ENCODE measurements around the gene COL9A3.

Gene COL9A3

GRCh38 chr20:62775206-62775605 lies 41.6 kb upstream of the COL9A3 start:
- DNase-seq (ENCODE audit: low read depth in 1 of 2, low spot score in 1 of 2): no peak
- TF ChIP-seq REST (IDR thresholded peaks at IDR 0.05; ENCODE audit: insufficient replicate concordance, low read depth): no peak
- TF ChIP-seq SPI1 (IDR thresholded peaks at IDR 0.05; ENCODE audit: borderline replicate concordance, low read depth): no peak
- no peak for TF ChIP-seq GABPA (IDR thresholded peaks at IDR 0.05; ENCODE audit: low read depth)
- TF ChIP-seq, protein P1, sequence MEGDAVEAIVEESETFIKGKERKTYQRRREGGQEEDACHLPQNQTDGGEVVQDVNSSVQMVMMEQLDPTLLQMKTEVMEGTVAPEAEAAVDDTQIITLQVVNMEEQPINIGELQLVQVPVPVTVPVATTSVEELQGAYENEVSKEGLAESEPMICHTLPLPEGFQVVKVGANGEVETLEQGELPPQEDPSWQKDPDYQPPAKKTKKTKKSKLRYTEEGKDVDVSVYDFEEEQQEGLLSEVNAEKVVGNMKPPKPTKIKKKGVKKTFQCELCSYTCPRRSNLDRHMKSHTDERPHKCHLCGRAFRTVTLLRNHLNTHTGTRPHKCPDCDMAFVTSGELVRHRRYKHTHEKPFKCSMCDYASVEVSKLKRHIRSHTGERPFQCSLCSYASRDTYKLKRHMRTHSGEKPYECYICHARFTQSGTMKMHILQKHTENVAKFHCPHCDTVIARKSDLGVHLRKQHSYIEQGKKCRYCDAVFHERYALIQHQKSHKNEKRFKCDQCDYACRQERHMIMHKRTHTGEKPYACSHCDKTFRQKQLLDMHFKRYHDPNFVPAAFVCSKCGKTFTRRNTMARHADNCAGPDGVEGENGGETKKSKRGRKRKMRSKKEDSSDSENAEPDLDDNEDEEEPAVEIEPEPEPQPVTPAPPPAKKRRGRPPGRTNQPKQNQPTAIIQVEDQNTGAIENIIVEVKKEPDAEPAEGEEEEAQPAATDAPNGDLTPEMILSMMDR (IDR thresholded peaks at IDR 0.05; ENCODE audit: insufficient read depth, low read length): no peak
- TF ChIP-seq POLR2AphosphoS5 (IDR thresholded peaks at IDR 0.05; ENCODE audit: low read depth): no peak
- Histone ChIP-seq H3K27me3 (ENCODE audit: insufficient read depth, poor library complexity, severe bottlenecking) (no peaks in the 10 kb centered on the region), H3K4me3 (replicated peaks; ENCODE audit: insufficient read depth, low read length) (no peak overlapping the region), H3K27ac (replicated peaks) (no peak overlapping the region)

DNA sequence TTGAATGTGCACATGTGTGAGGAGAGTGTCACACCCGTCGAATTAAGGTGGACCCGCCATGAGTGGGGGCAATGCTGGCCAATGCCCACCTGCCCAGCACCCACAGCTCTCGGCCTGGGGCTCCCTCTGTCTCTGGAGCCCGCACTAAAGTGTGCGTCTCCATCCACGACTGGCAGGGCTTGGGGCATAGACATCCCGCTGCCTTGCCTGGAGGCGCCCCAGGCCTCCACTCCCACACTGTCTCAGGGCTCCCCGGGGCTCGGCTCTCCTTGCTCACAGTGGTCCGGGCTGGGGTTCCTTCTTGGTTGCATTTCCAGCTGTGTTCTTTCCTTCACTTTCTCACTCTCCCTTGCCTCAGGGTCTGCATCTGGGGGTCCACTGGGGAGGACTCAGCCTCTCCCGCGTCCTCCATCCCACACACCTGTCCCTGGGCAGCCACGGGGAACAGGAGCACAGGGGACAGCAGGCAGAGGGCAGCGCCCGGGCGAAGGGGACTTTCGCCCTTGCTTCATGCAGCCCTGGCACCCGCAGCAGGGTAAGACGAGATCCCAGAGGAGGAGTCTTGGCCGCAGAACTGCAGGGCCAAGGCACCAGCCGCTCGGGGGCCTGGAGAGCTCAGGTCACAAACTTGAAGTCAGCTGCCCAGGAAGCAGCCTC lies 40.7 kb upstream of the COL9A3 start:
- H3K27ac ChIP-seq (replicated peaks): peak overlapping the region; percentile 41; the same call in 1 of the 2 replicates
- no peak overlapping the region for H3K4me3 ChIP-seq (replicated peaks; ENCODE audit: insufficient read depth, low read length)
- TF ChIP-seq SPI1 (IDR thresholded peaks at IDR 0.05; ENCODE audit: borderline replicate concordance, low read depth): no peak
- no peak for TF ChIP-seq POLR2AphosphoS5 (IDR thresholded peaks at IDR 0.05; ENCODE audit: low read depth)
- no peak for TF ChIP-seq GABPA (IDR thresholded peaks at IDR 0.05; ENCODE audit: low read depth)
- TF ChIP-seq REST (IDR thresholded peaks at IDR 0.05; ENCODE audit: insufficient replicate concordance, low read depth): no peak
- TF ChIP-seq, protein P1 (IDR thresholded peaks at IDR 0.05; ENCODE audit: insufficient read depth, low read length): no peak
- no peak for DNase-seq (ENCODE audit: low read depth in 1 of 2, low spot score in 1 of 2)
- H3K27me3 ChIP-seq (ENCODE audit: insufficient read depth, poor library complexity, severe bottlenecking): no peaks in the 10 kb centered on the region

GRCh38 chr20:62776692-62777527 lies 39.9 kb upstream of the COL9A3 start:
- TF ChIP-seq SPI1 (IDR thresholded peaks at IDR 0.05; ENCODE audit: borderline replicate concordance, low read depth) (no peak), REST (IDR thresholded peaks at IDR 0.05; ENCODE audit: insufficient replicate concordance, low read depth) (no peak), POLR2AphosphoS5 (IDR thresholded peaks at IDR 0.05; ENCODE audit: low read depth) (no peak), GABPA (IDR thresholded peaks at IDR 0.05; ENCODE audit: low read depth) (no peak)
- TF ChIP-seq, protein P1 (IDR thresholded peaks at IDR 0.05; ENCODE audit: insufficient read depth, low read length): no peak
- no peaks in the 10 kb centered on the region for H3K27me3 ChIP-seq (ENCODE audit: insufficient read depth, poor library complexity, severe bottlenecking)
- no peak overlapping the region for H3K4me3 ChIP-seq (replicated peaks; ENCODE audit: insufficient read depth, low read length)
- DNase-seq (ENCODE audit: low read depth in 1 of 2, low spot score in 1 of 2): peak; percentile 51 to 84
- peak overlapping the region; percentile 41; the same call in 1 of the 2 replicates for H3K27ac ChIP-seq (replicated peaks)

All from HL-60 (cell line).